Endothelial cell (in vitro differentiated cells): ENCODE data around the gene KRT84. TPM values are rescaled to one million over a fixed set of nuclear protein-coding genes. Genes with fewer than 3 reads are reported as not detected.
A peak's percentile ranks its signal among the peaks of the same experiment; 100 is the strongest.

Experiments
- DNase-seq: peaks from one replicate; pipeline ENCODE4 v3.0.0; 2021; ENCODE audit warnings: low spot score
- H3K27ac Mint-ChIP-seq: one replicate; pipeline ENCODE4 v1.8.0; 2021; ENCODE audit warnings: mixed read lengths, inconsistent platforms; ENCODE audit not compliant: unreplicated experiment
- H3K27me3 Mint-ChIP-seq: one replicate; pipeline ENCODE4 v1.8.0; 2021; ENCODE audit warnings: mild to moderate bottlenecking, moderate library complexity, mixed read lengths, inconsistent platforms; ENCODE audit not compliant: unreplicated experiment
- H3K36me3 Mint-ChIP-seq: one replicate; pipeline ENCODE4 v1.8.0; 2021; ENCODE audit warnings: mild to moderate bottlenecking, low read depth, mixed read lengths, inconsistent platforms; ENCODE audit not compliant: unreplicated experiment
- H3K4me1 Mint-ChIP-seq: one replicate; pipeline ENCODE4 v1.8.0; 2021; ENCODE audit warnings: mild to moderate bottlenecking, mixed read lengths, inconsistent platforms; ENCODE audit not compliant: unreplicated experiment
- H3K4me3 Mint-ChIP-seq: one replicate; pipeline ENCODE4 v1.8.0; 2021; ENCODE audit warnings: mild to moderate bottlenecking, mixed read lengths, inconsistent platforms; ENCODE audit not compliant: unreplicated experiment
- H3K9me3 Mint-ChIP-seq: one replicate; pipeline ENCODE4 v1.8.0; 2021; ENCODE audit warnings: mixed read lengths, inconsistent platforms; ENCODE audit not compliant: unreplicated experiment
- CTCF ChIP-seq: fragments of 200-600 bp; sonication (generic); IDR thresholded peaks from one replicate; pipeline ENCODE4 v1.5.0; 2021; ENCODE audit warnings: antibody characterized with exemption; ENCODE audit not compliant: unreplicated experiment
- total RNA-seq: library from RNA; stranded (reverse); fragmentation: NEBNext Ultra II Directional; extraction: Animal tissue kit (Norgen Biotek cat#: 25700); gene quantifications from one replicate; pipeline ENCODE4 v1.2.1, GENCODE V29; 2021; ENCODE audit not compliant: unreplicated experiment

Gene KRT84
- total RNA-seq, 1 donor from 2014 or later = not detected

GRCh38 chr12:52400906-52401305 is 15.5 kb upstream of the KRT84 start:
- Mint-ChIP-seq H3K4me3 (no peak overlapping the region), H3K27ac (no peak overlapping the region), H3K9me3 (no peaks in the 10 kb centered on the region), H3K36me3 (no peaks in the 10 kb centered on the region), H3K27me3 (peaks cover 5% of the 10 kb centered on the region), H3K4me1 (peaks cover 8% of the 10 kb centered on the region)
- DNase-seq = no peak
- no peak for TF ChIP-seq CTCF

- H3K36me3 Mint-ChIP-seq = no peaks in the 10 kb centered on the region
- peaks cover 5% of the 10 kb centered on the region for H3K27me3 Mint-ChIP-seq
- peaks cover 8% of the 10 kb centered on the region for H3K4me1 Mint-ChIP-seq
- no peak for DNase-seq
- H3K4me3 Mint-ChIP-seq = no peak overlapping the region
- no peaks in the 10 kb centered on the region for H3K9me3 Mint-ChIP-seq
- no peak overlapping the region for H3K27ac Mint-ChIP-seq
- TF ChIP-seq CTCF = no peak
These were observed 14.3 kb upstream of the KRT84 start for GRCh38 chr12:52399756-52400155.

GRCh38 chr12:52398176-52398575 is 12.7 kb upstream of the KRT84 start:
- no peak for TF ChIP-seq CTCF
- Mint-ChIP-seq H3K36me3 (no peaks in the 10 kb centered on the region), H3K4me1 (peaks cover 5% of the 10 kb centered on the region), H3K4me3 (no peak overlapping the region), H3K9me3 (no peaks in the 10 kb centered on the region), H3K27ac (no peak overlapping the region), H3K27me3 (peaks cover 7% of the 10 kb centered on the region)
- DNase-seq = no peak

- Mint-ChIP-seq H3K27me3 (peaks cover 4% of the 10 kb centered on the region), H3K27ac (no peak overlapping the region), H3K9me3 (no peaks in the 10 kb centered on the region), H3K4me3 (no peak overlapping the region), H3K4me1 (no peaks in the 10 kb centered on the region), H3K36me3 (no peaks in the 10 kb centered on the region)
- DNase-seq = no peak
- TF ChIP-seq CTCF = no peak
These were observed 11.2 kb upstream of the KRT84 start for GRCh38 chr12:52396656-52397055.

GRCh38 chr12:52395761-52396434 is 10.4 kb upstream of the KRT84 start:
- H3K4me3 Mint-ChIP-seq = no peak overlapping the region
- DNase-seq = peak; percentile 25
- H3K27me3 Mint-ChIP-seq = peaks cover 4% of the 10 kb centered on the region
- no peak overlapping the region for H3K27ac Mint-ChIP-seq
- no peaks in the 10 kb centered on the region for H3K36me3 Mint-ChIP-seq
- H3K9me3 Mint-ChIP-seq = no peaks in the 10 kb centered on the region
- H3K4me1 Mint-ChIP-seq = no peaks in the 10 kb centered on the region
- peak; percentile 55 for TF ChIP-seq CTCF
